ENCODE measurements around the gene PTPN6. TPM values are rescaled to one million over a fixed set of nuclear protein-coding genes. Genes with fewer than 3 reads are reported as not detected.

Gene PTPN6
- total and polyA plus RNA-seq, 9 of the 15 experiments (the other 6 are each of a cell fraction or from before 2014, with no cell fraction given) = 1.5 to 5.1 (median 3.9) TPM

GRCh38 chr12:6960593-6961277 lies 9.6 kb downstream of the PTPN6 start (continued):
- TF ChIP-seq RAD21 (CRISPR knock-in tag; conservative IDR thresholded peaks at IDR 0.05 in 1 of 2, IDR thresholded peaks at IDR 0.05 in 1 of 2) = peak; percentile 58 to 67
- TF ChIP-seq, protein P1, sequence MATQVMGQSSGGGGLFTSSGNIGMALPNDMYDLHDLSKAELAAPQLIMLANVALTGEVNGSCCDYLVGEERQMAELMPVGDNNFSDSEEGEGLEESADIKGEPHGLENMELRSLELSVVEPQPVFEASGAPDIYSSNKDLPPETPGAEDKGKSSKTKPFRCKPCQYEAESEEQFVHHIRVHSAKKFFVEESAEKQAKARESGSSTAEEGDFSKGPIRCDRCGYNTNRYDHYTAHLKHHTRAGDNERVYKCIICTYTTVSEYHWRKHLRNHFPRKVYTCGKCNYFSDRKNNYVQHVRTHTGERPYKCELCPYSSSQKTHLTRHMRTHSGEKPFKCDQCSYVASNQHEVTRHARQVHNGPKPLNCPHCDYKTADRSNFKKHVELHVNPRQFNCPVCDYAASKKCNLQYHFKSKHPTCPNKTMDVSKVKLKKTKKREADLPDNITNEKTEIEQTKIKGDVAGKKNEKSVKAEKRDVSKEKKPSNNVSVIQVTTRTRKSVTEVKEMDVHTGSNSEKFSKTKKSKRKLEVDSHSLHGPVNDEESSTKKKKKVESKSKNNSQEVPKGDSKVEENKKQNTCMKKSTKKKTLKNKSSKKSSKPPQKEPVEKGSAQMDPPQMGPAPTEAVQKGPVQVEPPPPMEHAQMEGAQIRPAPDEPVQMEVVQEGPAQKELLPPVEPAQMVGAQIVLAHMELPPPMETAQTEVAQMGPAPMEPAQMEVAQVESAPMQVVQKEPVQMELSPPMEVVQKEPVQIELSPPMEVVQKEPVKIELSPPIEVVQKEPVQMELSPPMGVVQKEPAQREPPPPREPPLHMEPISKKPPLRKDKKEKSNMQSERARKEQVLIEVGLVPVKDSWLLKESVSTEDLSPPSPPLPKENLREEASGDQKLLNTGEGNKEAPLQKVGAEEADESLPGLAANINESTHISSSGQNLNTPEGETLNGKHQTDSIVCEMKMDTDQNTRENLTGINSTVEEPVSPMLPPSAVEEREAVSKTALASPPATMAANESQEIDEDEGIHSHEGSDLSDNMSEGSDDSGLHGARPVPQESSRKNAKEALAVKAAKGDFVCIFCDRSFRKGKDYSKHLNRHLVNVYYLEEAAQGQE (IDR thresholded peaks at IDR 0.05; ENCODE audit: borderline replicate concordance) = peak; percentile 61; the same call in 1 of the 2 replicates
- TF ChIP-seq, protein P1 (CRISPR knock-in tag; IDR thresholded peaks at IDR 0.05; ENCODE audit: low read depth) = no peak
- TF ChIP-seq, protein P2, sequence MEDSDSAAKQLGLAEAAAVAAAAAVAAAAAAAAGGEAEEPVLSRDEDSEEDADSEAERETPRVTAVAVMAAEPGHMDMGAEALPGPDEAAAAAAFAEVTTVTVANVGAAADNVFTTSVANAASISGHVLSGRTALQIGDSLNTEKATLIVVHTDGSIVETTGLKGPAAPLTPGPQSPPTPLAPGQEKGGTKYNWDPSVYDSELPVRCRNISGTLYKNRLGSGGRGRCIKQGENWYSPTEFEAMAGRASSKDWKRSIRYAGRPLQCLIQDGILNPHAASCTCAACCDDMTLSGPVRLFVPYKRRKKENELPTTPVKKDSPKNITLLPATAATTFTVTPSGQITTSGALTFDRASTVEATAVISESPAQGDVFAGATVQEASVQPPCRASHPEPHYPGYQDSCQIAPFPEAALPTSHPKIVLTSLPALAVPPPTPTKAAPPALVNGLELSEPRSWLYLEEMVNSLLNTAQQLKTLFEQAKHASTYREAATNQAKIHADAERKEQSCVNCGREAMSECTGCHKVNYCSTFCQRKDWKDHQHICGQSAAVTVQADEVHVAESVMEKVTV (CRISPR knock-in tag; IDR thresholded peaks at IDR 0.05) = 0 out of 2 replicates have a peak, but pooled peaks have one; percentile 27

Measured in K562 (cell line).